NCI-H2196 (cell line): ENCODE measurements around the gene ANXA9.

Source experiments
- DNase-seq: peaks from one replicate; lab custom pipeline; 2025; ENCODE audit not compliant: unreplicated experiment; lab: John Stamatoyannopoulos, UW

Gene ANXA9

GRCh38 chr1:150981805-150982712 is at the start of gene ANXA9:
Gene ANXA9 (plus strand): TSS chr1:150982292. CDS start chr1:150983106, 814 bp downstream.
- peak; percentile 54 for DNase-seq

- DNase-seq: no peak
Measured at GRCh38 chr1:150944856-150945255, 37.2 kb upstream of the ANXA9 start.

- DNase-seq: no peak
Measured at GRCh38 chr1:150954708-150955107, 27.4 kb upstream of the ANXA9 start.

- no peak for DNase-seq
Measured at GRCh38 chr1:150955280-150955679, 26.8 kb upstream of the ANXA9 start.

- DNase-seq: no peak
Measured at GRCh38 chr1:150957666-150958065, 24.4 kb upstream of the ANXA9 start.

- no peak for DNase-seq
Measured at GRCh38 chr1:150960646-150961045, 21.4 kb upstream of the ANXA9 start.

GRCh38 chr1:150961756-150962155 is 20.3 kb upstream of the ANXA9 start:
- DNase-seq: no peak

- no peak for DNase-seq
Measured at GRCh38 chr1:150963321-150964163, 18.6 kb upstream of the ANXA9 start.

- DNase-seq: no peak
Measured at GRCh38 chr1:150964164-150964489, 18.0 kb upstream of the ANXA9 start.

GRCh38 chr1:150965605-150966004 is 16.5 kb upstream of the ANXA9 start:
- DNase-seq: no peak

- DNase-seq: no peak
Measured at GRCh38 chr1:150966011-150966410, 16.1 kb upstream of the ANXA9 start.

- no peak for DNase-seq
Measured at GRCh38 chr1:150967936-150968335, 14.2 kb upstream of the ANXA9 start.

GRCh38 chr1:150968491-150968890 is 13.6 kb upstream of the ANXA9 start:
- DNase-seq: no peak

GRCh38 chr1:150969626-150970025 is 12.5 kb upstream of the ANXA9 start:
- DNase-seq: no peak

- no peak for DNase-seq
Measured at GRCh38 chr1:150970808-150971582, 11.1 kb upstream of the ANXA9 start.

- DNase-seq: no peak
Measured at GRCh38 chr1:150971583-150972416, 10.3 kb upstream of the ANXA9 start.

- DNase-seq: no peak
Measured at GRCh38 chr1:150972417-150972940, 9.6 kb upstream of the ANXA9 start.

- DNase-seq: no peak
Measured at GRCh38 chr1:150973258-150973835, 8.7 kb upstream of the ANXA9 start.

- DNase-seq: no peak
Measured at GRCh38 chr1:150973836-150974579, 8.1 kb upstream of the ANXA9 start.
